Myocyte (in vitro differentiated cells): ENCODE data around the gene GOLGA5. TPM values are rescaled to one million over a fixed set of nuclear protein-coding genes. Genes with fewer than 3 reads are reported as not detected.
"Not testable (repeated sequence)": the region's sequence is repeated elsewhere in the genome, so short reads cannot be mapped to it uniquely, and the experiment has no call there.

Experiments used
- DNase-seq: peaks from one replicate; pipeline ENCODE4 v3.0.0-alpha.2; 2012; ENCODE audit warnings: low read depth
- total RNA-seq: library from RNA; depleted of rRNA; stranded (reverse); fragments of >200 nt; gene quantifications from 2 replicates; pipeline ENCODE4 v1.2.3, GENCODE V29; 2014

The GOLGA5 gene
- total RNA-seq, 1 donor from 2014 or later: 52.6 TPM

DNA sequence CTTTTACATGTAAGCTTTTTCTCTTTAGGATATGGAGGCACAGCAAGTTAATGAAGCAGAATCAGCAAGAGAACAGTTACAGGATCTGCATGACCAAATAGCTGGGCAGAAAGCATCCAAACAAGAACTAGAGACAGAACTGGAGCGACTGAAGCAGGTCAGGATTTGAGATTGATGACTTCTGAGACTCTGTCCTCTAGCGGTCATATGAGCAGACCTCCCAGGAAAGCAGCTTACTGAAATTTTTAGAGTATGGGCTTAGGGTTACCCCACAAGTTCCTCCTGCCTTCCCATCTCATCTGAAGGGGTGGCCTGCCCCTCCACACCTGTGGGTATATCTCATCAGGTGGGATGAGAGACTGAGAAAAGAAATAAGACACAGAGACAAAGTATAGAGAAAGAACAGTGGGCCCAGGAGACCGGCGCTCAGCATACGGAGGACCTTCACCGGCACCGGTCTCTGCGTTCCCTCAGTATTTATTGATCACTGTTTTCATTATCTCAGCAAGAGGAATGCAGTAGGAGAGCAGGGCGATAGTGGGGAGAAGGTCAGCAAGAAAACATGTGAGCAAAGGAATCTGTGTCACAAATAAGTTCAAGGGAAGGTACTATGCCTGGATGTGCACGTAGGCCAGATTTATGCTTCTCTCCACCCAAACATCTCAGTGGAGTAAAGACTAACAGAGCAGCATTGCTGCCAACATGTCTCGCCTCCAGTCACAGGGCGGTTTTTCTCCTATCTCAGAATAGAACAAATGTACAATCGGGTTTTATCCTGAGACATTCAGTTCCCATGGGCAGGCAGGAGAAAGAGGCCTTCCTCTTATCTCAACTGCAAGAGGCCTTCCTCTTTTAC lies 25.8 kb downstream of the GOLGA5 start:
- DNase-seq: not testable (repeated sequence)

DNA sequence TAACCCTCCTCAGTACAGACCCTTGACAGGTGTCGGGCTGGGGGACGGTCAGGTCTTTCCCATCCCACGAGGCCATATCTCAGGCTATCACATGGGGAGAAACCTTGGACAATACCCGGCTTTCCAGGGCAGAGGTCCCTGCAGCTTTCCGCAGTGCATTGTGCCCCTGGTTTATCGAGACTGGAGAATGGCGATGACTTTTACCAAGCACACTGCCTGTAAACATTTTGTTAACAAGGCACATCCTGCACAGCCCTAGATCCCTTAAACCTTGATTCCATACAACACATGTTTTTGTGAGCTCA lies 26.4 kb downstream of the GOLGA5 start:
- DNase-seq: not testable (repeated sequence)

DNA sequence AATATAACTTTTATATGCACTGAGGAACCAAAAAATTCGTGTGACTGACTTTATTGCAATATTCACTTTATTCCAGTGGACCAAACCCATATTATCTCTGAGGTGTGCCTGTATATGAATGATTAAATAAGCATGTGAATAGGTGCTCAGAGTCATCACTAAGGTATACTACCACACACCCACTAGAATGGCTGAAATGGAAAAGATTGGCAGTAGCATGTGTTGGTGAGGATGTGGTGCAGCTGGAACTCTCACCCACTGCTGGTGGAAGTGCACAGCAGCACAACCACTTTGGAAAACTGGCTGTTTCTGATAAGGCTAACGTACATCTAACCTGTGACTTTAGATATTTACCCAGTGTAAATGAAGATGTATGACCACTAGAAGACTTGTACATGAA lies 36.8 kb downstream of the GOLGA5 start:
- DNase-seq: peak; percentile 24

DNA sequence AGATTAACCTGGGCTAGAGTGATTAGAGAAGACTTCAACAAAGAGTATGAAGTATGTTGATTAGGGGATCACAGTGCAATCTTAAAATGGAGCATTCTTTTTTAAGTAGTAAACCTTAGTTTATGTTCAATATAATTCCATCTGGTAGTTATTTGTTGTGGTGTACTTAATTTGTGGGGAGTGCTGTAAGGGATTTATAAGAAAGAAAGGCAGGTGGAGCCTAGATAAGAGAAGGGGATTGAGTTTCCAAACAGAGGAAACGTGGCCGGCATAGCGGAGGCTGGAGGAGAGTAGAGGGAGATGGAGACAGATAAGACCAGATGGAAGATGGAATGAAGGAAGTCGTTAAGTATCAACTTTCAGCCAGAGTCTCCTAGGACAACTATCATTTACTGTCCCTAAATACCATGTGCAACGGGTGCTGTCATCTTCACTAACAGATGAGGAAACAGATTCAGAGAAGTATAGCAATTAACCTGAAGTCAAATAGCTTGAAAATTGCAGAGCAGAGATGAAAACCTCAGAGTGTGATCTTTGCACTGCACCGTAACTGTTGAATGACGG lies 38.1 kb downstream of the GOLGA5 start:
- DNase-seq: peak; percentile 32

DNA sequence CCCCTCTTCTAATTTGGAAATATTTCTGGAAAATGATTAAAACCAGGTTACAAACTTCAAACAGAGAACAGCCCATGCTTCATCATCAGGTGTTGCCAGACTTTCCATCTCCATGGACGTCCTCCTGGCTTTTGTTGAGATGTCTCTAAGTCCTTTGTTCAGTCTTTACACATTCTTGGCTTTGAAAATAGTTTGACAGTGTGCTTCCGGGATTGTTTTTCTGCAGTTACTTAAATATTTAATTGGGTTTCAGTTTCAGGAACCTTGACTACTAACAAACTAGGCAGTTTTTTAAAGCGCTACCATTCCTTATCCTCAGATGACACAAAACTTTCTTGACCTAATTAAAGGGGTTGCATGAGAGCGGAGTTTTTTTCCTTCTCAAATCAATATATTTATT lies 47.8 kb downstream of the GOLGA5 start:
- DNase-seq: no peak

DNA sequence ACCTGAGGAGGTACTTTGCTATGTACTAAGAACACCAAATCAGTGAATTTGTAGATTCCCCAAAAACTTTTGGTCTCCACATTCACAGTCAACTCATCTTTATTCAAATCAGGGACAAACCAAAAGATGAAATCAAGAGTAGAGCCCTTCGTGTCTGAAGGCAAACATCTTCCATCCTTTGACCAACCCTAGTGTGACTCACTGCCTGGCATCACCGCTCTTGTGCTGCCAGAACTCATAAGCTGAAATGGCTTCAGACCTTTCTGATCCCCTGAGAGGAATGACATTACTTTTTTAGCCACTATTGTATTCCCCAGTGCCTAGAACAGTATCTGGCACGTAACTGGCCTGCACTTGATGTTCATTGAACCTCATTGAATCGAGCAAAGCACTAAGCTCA lies 50.1 kb downstream of the GOLGA5 start:
- no peak for DNase-seq

DNA sequence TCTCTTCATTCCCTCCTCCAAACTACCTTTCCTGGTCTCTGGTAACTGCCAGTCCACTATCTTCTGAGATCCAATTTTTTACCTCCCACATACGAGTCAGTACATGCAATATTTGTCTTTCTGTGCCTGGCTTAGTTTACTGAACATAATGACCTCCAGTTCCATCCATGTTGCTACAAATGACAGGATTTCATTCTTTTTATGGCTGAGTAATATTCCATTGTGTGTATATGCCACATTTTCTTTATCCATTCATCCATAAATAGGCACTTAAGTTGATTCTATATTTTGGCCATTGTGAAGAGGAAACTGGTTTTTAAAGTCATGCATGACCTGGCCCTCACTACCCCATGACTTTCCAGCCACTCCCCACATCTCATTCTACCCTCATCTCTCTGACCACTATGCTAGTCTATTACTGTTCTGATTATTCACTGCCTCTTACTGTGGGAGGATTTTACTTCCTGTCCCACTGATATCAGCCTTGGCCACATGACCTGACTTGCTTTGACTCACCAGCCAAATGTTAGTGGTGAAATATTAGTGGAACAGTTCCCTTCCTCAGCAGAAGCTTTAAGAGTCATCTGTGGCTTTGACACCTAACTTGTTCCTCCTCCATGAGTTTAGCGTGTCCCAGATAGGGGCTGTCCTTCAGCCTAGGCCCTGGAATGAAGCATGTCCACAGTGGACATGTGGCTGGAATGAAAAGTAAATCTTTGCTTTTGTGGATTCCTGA lies 52.2 kb downstream of the GOLGA5 start:
- DNase-seq: peak; percentile 90

DNA sequence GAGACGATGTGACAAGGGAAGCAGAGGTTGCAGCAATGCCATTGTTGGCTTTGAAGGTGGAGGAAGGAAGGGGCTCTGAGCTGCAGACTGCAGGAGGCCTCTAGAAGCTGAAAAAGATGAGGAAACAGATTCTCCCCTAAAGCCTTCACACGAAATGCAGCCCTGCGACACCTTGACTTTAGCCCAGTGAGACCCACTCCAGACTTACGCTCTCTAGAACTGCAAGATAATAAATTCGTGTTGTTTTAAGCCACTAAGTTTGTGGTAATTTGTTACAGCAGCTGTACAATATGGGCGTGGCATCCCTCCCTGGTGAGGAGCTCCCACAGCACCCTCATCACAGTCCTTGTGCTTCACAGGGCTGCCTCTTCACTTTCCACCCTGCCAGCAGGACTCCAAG lies 53.2 kb downstream of the GOLGA5 start:
- DNase-seq: peak; percentile 49

DNA sequence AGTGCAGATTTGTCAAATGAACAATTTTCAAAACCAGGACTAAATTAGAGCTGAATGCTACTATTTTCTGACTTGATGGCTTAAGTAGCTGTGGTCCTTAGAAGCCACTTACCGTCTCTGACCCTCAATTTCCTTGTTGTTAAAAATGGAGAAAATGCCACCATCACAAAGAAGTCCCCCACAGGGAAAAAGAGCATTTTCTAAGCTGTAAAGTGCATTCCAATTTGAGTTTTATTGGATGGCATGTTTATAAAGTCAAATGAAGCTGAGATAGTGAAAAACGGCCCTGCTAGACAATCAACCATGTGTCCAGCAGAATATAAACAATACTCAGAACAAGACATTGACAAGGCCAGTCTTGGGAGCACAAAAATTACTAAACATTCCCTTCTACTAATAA lies 53.6 kb downstream of the GOLGA5 start:
- no peak for DNase-seq

DNA sequence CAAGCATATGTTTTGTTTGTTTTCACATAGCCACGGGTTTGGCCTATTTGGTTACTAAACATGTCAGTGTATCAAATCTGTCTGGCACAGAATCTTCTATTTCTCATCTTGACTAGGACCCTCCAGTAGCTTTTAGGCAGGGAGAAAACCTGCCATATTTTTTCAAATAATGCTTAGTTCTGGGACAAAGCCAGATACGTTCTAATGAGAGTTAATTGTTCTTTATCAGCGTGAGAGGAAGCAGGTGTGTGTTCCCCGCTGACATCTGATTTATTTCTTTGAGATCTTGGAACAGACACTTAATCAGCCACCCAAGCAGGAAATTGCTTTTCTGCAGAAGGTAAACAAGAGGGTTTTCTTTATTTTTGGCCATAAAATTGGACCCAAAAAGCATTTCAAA lies 54.8 kb downstream of the GOLGA5 start:
- DNase-seq: no peak

DNA sequence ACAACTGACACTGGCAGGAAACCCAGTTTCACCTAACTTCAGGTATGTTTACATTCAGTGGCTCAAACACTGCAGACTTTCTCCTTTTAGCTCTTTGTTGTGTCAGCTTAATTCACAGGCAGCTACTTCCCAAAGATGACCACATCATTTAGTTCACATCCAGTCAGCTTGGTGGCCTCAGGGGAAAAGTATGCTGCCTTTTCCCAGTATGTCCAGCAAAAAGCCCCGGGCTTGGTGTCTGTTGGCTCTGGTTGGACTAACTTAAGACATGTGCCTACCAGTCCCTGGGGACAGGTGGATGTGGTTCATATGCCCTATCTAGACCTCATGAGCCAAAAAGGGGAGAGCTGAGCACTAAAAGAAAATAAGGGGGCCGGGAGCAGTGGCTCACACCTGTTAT lies 56.4 kb downstream of the GOLGA5 start:
- peak; percentile 96 for DNase-seq

DNA sequence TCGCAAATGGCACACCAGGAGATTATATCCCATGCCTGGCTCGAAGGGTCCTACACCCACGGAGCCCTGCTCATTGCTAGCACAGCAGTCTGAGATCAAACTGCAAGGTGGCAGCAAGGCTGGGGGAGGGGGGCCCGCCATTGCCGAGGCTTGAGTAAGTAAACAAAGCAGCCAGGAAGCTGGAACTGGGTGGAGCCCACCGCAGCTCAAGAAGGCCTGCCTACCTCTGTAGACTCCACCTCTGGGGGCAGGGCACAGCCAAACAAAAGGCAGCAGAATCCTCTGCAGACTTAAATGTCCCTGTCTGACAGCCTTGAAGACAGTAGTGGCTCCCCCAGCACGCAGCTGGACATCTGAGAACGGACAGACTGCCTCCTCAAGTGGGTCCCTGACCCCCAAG lies 59.0 kb downstream of the GOLGA5 start:
- not testable (repeated sequence) for DNase-seq

DNA sequence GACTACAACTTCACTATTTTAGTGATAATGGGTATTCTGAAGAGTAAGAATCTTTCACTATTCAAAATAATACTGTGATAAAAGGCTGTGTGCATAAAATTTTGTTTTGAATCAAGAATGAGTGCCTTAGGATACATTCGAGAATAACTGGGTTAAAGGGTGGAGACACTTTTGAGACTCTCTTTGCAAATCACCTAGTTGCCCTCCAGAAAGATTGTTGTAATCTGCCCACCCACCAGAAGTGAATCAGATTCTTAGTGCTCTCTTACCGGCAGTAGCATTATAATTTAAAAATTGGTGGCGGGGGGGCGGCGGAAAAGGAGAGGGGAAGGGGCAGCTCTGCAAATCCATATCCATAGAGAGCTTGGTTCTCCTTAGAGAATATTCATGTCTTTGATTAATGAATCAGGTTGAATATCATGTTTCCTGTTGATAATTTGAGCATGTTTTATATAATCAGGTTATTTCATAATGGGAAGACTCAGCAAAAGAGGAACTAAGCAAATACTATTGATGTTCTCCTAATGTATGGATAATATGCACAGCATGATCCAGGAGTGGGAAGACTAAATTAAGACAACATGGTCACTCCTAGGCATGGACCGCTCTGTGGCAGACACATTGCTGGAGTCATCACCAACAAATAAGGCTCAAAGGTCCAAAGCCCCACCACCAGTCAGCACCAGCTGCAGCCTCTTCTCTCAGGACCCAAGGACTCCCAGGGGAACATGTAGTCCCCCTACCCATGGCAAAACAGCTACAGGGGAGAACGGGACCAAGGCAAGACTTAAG lies 66.1 kb downstream of the GOLGA5 start:
- no peak for DNase-seq

DNA sequence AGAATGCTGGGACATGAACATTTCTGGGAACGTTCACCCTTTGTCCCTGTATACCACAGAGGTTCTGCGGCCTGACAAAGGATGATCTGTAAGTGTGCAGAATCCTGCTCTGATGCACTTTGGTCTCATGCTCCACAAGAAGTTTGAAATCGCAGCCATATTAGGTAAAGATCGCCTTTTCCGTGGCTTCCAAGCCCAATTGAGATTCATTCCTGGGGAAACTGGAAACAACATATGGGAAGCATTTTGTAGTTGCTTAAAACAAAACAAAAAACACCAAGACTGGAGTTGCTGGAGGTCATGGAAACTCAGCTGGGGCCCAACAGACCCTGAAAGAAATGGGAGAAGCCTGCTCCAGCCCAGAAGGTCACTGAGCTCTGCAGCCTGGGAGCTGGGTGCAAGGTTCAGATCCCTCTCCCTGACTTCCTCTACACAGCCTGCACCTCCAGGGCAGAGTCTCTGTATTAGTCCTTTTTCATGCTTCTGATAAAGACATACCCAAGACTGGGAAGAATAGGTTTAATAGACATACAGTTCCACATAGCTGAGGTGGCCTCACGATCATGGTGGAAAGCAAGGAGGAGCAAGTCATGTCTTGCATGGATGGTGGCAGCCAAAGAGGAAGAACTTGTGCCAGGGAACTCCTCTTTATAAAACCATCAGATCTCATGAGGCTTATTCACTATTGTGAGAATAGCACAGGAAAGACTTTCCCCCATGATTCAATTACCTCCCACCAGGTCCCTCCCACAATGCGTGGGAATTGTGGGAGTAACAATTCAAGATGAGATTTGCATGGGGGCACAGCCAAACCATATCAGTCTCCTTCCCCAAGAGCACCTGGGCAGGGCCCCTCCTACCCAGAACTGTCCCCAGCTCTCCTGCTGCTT lies 68.0 kb downstream of the GOLGA5 start:
- DNase-seq: peak; percentile 15

DNA sequence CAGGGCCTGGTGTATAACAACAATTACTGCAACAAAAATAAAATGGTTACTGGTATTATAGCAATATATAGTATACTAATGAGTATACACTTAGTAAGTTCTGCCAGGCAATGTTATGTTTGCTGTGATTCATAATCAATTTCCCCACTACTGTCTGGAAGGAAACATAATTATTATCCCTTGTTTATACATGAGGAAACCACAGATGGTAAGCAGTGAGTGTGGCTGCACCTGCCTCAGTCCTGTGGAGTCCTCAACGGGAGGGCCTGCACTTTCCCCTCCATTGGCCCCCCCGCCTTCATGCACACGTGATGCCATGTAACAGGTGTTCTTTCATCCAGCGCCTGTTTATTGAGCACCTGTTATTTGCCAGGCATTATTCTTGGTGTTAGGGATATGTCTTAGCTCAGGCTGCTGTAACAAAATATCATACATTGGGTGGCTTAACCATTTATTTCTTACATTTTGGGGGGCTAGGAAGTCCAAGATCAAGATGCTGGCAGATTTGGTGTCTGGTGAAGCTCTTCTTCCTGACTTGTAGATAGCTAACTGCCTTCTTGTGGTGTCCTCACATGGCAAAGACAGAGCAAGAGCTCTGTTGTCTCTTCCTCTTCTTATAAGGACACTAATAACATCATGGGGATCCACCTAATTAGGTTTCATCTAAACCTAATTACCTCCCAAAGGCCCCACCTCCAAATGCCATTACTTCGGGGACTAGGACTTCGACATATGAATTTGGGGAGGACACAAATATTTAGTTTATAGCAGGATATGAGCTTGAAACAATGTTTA lies 69.4 kb downstream of the GOLGA5 start:
- peak; percentile 93 for DNase-seq

DNA sequence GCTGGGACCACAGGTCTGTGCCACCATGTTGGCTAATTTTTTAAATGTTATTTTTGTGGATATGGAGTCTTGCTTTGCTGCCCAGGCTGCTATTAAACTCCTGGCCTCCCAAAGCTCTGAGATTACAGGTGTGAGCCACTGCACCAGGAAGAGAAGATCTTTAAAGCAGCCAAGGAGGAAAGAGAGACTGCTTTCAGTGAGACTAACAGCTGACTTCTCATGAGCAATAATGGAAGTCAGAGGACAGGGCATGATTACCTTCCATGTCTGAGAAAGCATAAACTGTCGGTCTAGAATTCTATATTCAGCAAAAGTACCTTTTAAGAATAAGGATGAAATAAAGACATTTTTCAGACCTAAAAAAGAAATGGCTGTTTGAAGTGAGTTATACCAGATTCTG lies 71.6 kb downstream of the GOLGA5 start:
- DNase-seq: no peak

DNA sequence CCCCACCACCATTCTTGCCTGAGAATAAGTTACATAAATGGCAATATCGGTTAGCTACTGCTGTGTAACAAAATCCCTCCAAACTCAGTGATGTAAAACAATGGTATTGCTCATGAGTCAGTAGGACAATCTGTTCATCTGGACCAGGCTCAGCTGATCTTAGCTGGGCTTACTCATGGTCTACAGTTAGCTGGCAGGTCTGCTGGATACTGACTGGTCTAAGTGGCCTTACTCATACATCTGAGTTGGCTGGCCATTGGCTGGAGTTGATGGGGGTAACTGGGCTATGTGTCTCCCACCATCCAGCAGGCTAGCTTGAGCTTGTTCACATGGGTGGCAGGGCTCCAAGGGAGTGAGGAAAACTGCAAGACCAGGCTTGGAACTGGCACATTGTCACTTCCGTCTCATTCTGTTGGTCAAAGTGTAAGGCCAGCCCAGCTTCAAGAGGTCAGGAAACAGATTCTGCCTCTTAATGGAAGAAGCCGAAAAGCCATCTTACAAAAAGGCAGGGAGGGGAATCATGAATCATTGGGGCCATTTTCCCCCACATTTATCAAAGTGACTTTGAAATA lies 72.2 kb downstream of the GOLGA5 start:
- no peak for DNase-seq

DNA sequence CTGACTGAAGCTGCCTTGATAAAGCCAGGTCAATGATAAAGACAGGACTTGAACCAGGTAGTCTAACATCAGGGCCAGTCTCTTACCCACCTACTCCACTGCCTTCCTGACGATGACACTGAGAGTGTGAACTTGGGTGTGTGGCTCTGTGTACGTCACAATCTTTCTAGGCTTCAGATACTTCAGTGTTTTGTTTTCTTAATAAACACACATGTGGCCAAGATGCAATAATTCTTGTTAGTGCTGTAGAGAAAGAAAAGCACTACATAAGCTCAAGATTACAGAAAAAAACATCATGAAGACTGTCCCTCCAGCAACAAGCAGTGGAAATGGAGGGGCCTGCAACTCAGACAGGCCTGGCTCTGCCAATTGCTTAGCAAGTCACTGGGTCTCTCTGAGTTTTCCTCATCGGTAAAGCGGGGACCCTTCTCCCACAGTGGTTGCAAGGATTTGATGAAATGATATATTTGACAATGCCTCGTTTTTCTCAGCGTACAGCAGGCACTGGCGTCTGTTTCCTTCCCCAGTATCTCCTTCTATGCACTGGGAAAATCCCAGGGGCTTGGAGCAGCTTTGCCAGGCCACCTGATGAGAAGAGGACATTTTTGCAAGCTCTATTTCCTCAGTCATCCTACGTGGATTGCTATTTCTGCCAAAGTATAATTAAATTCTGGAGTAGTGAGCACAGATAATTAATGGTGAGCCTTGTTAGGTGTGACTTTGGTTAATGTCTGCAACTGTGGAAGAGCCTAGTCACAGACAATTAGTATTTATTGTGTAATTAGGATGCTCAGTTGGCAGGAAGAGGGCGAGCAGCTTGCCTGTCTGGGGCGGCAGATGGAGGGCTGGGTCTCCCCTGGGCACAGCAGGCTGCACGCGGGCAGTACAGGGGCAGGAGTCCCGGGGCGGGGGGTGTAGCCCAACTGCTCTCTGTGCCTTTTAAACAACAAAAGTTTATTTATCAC lies 73.1 kb downstream of the GOLGA5 start:
- no peak for DNase-seq
